Smooth muscle cell (in vitro differentiated cells): ENCODE measurements around the gene NPFF. TPM values are rescaled to one million over a fixed set of nuclear protein-coding genes. Genes with fewer than 3 reads are reported as not detected.
"Not testable (repeated sequence)": the region's sequence is repeated elsewhere in the genome, so short reads cannot be mapped to it uniquely, and the experiment has no call there.

ENCODE experiments used
- DNase-seq: peaks from one replicate; lab custom pipeline; 2025; ENCODE audit not compliant: unreplicated experiment; lab: John Stamatoyannopoulos, UW
- H2AFZ ChIP-seq: fragments of 200-600 bp; sonication (generic); 2 replicates; pipeline ENCODE4 v1.6.0; 2016; ENCODE audit warnings: antibody characterized with exemption, low read depth, mild to moderate bottlenecking
- H3F3A ChIP-seq: fragments of 200-600 bp; sonication (generic); 2 replicates; pipeline ENCODE4 v1.6.0; 2017; ENCODE audit warnings: antibody characterized with exemption, low read depth
- H3K27ac ChIP-seq: fragments of 200-600 bp; sonication (generic); 2 replicates; pipeline ENCODE4 v1.5.1; 2016; ENCODE audit warnings: low read depth, mild to moderate bottlenecking
- H3K27me3 ChIP-seq: fragments of 200-600 bp; sonication (generic); 2 replicates; pipeline ENCODE4 v1.6.1; 2016; ENCODE audit warnings: low read depth, mild to moderate bottlenecking
- H3K36me3 ChIP-seq: fragments of 200-600 bp; sonication (generic); 2 replicates; pipeline ENCODE4 v1.5.1; 2016; ENCODE audit warnings: low read depth
- H3K4me1 ChIP-seq: fragments of 200-600 bp; sonication (generic); 2 replicates; pipeline ENCODE4 v1.5.1; 2016; ENCODE audit warnings: low read depth
- H3K4me2 ChIP-seq: fragments of 200-600 bp; sonication (generic); 2 replicates; pipeline ENCODE4 v1.6.0; 2016; ENCODE audit warnings: mild to moderate bottlenecking
- H3K4me3 ChIP-seq: fragments of 200-600 bp; sonication (generic); 2 replicates; pipeline ENCODE4 v1.5.1; 2016; ENCODE audit warnings: mild to moderate bottlenecking
- H3K79me2 ChIP-seq: fragments of 200-600 bp; sonication (generic); 2 replicates; pipeline ENCODE4 v1.6.0; 2016; ENCODE audit warnings: low read depth, mild to moderate bottlenecking
- H3K9ac ChIP-seq: fragments of 200-600 bp; sonication (generic); 2 replicates; pipeline ENCODE4 v1.6.0; 2016; ENCODE audit warnings: low read depth
- H3K9me3 ChIP-seq: fragments of 200-600 bp; sonication (generic); replicated peaks from 2 replicates; pipeline ENCODE4 v1.5.1; 2016; ENCODE audit warnings: low read depth
- H4K20me1 ChIP-seq: fragments of 200-600 bp; sonication (generic); 2 replicates; pipeline ENCODE4 v1.6.0; 2016; ENCODE audit warnings: low read depth
- CTCF ChIP-seq: fragments of 200-600 bp; sonication (generic); IDR thresholded peaks from 2 replicates; pipeline ENCODE4 v1.5.1; 2017; ENCODE audit warnings: borderline replicate concordance, mild to moderate bottlenecking, antibody characterized with exemption; ENCODE audit not compliant: insufficient read depth, poor library complexity, severe bottlenecking
- WGBS: methylation state at CpG from one replicate; pipeline ENCODE4 v1.1.7; 2016; ENCODE audit warnings: low lambda C conversion rate; 5-methylcytosine and 5-hydroxymethylcytosine counted together
- polyA plus RNA-seq: library from polyadenylated mRNA; unstranded; fragments of >200 nt; fragmentation: Nextera tagmentation; extraction: Ambion mirVana; gene quantifications from 2 replicates; pipeline ENCODE4 v1.2.1, GENCODE V29; 2016
- total RNA-seq: library from RNA; depleted of rRNA; stranded (reverse); fragments of >200 nt; gene quantifications from 2 replicates; pipeline ENCODE4 v1.2.3, GENCODE V29; 2014

NPFF gene
- total and polyA plus RNA-seq, 2 experiments from 2014 or later: 0.38 TPM; not detected in 1

GRCh38 chr12:53482626-53483168, 24.6 kb downstream of the NPFF start:
- H3K36me3 ChIP-seq: no peaks in the 10 kb centered on the region
- WGBS: 94% methylated on average over 18 of the region's 18 CpGs
- H2AFZ ChIP-seq: no peak overlapping the region
- H3K27me3 ChIP-seq: no peaks in the 10 kb centered on the region
- H3K79me2 ChIP-seq: peaks cover 6% of the 10 kb centered on the region
- peak overlapping the region; percentile 10 for H3K27ac ChIP-seq
- no peak overlapping the region for H3K4me3 ChIP-seq
- H3K9ac ChIP-seq: no peak overlapping the region
- H3K4me1 ChIP-seq: no peaks in the 10 kb centered on the region
- H3K9me3 ChIP-seq: no peaks in the 10 kb centered on the region
- DNase-seq: no peak
- H3K4me2 ChIP-seq: no peak overlapping the region
- H4K20me1 ChIP-seq: peaks cover 100% of the 10 kb centered on the region
- no peak for TF ChIP-seq CTCF
- H3F3A ChIP-seq: peaks cover 54% of the 10 kb centered on the region

GRCh38 chr12:53481939-53482586, 25.2 kb downstream of the NPFF start:
- H3K27me3 ChIP-seq: no peaks in the 10 kb centered on the region
- TF ChIP-seq CTCF: no peak
- peaks cover 59% of the 10 kb centered on the region for H3F3A ChIP-seq
- H3K9me3 ChIP-seq: no peaks in the 10 kb centered on the region
- no peak overlapping the region for H2AFZ ChIP-seq
- no peak overlapping the region for H3K9ac ChIP-seq
- WGBS: 83% methylated on average over 9 of the region's 9 CpGs
- no peak overlapping the region for H3K4me2 ChIP-seq
- peaks cover 8% of the 10 kb centered on the region for H3K79me2 ChIP-seq
- DNase-seq: no peak
- H3K4me1 ChIP-seq: no peaks in the 10 kb centered on the region
- H3K4me3 ChIP-seq: no peak overlapping the region
- H3K36me3 ChIP-seq: no peaks in the 10 kb centered on the region
- H4K20me1 ChIP-seq: peaks cover 100% of the 10 kb centered on the region
- peak overlapping the region; percentile 17 for H3K27ac ChIP-seq

DNA sequence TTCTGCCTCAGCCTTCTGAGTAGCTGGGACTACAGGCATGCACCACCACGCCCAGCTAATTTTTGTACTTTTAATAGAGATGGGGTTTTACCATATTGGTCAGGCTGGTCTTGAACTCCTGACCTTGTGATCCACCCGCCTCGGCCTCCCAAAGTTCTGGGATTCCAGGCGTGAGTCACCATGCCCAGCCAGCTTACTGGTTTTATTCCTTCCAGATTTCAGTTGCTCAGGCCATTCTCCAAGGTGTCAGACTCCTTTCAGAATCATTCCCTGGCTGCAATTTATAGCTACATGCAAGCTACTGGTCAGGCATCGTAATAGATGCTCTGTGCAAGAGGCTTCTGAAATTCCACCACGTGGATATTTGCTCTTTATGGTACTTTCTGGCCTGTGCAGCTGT, 25.8 kb downstream of the NPFF start:
- H3K9ac ChIP-seq, DNase-seq, H2AFZ ChIP-seq, H3K4me3 ChIP-seq, H3K36me3 ChIP-seq, H3K4me2 ChIP-seq, H3K9me3 ChIP-seq, H3K27me3 ChIP-seq, H3K4me1 ChIP-seq: not testable (repeated sequence)
- Histone ChIP-seq H3K27ac (peak overlapping the region; percentile 17), H3F3A (peaks cover 64% of the 10 kb centered on the region), H4K20me1 (peaks cover 100% of the 10 kb centered on the region), H3K79me2 (peaks cover 14% of the 10 kb centered on the region)
- WGBS: 65% methylated on average over 6 of the region's 6 CpGs

DNA sequence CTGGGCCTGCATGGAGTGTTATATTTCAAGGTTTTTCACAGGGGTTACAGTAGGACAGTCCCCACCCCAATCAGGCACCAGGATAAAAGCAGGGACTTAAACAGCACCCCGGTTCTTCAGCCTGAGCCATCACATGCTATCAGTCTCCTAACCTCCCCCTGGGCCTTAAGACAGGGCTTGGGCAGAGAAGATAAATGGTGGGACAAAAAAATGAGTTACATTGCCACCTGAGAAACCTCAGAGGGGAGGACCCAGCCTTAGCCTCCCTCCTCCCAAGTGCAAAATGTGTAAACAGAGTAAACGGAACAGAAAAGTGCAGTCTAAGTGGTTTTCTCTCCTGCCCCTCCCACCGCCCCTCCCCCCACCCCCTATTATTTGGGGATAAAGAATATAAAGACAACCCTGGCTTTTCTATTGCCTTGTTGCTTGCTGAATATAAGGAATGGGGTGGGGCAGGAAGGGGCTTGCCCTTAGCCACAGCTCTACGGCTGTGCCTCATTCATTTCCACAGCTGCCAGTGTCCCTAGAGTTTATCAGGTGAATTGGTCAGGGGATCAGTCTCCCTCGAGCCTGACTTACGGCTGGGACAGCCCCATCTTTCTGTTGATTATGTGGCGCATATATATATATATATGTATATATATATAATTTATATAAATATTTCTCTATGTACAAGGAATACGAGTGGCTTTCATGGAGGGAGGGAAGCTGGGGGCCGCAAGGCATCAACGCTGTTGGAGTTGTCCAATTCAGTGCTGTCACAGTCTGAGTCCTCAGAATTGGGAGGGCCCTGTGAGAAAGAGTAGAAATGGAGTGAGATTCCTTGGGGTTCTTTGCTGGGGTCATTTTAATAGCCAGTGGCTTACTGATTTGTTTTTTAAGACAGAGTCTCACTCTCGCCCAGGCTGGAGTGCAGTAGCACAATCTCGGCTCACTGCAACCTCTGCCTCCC, 26.5 kb downstream of the NPFF start:
- Histone ChIP-seq H3K9ac (no peak overlapping the region), H4K20me1 (peaks cover 100% of the 10 kb centered on the region), H3K4me3 (no peak overlapping the region), H3K27me3 (no peaks in the 10 kb centered on the region), H3K27ac (peak overlapping the region; percentile 63), H3K36me3 (peaks cover 10% of the 10 kb centered on the region), H3K79me2 (peaks cover 20% of the 10 kb centered on the region), H3K9me3 (no peaks in the 10 kb centered on the region), H3F3A (peaks cover 71% of the 10 kb centered on the region), H2AFZ (no peak overlapping the region), H3K4me2 (no peak overlapping the region), H3K4me1 (peaks cover 4% of the 10 kb centered on the region)
- no peak for TF ChIP-seq CTCF
- DNase-seq: no peak
- WGBS: 83% methylated on average over 12 of the region's 12 CpGs
